Right atrium auricular region (tissue), 2 donors: ENCODE data around the gene CLDN6. TPM values are rescaled to one million over a fixed set of nuclear protein-coding genes. Genes with fewer than 3 reads are reported as not detected.
A peak's percentile ranks its signal among the peaks of the same experiment; 100 is the strongest.

Experiments
- DNase-seq: peaks from one replicate; pipeline ENCODE4 v3.0.0-alpha.2; 2019; ENCODE audit warnings: low spot score
- H3K27ac ChIP-seq, 2 donors: fragments of 200-600 bp; sonication (generic); 1 replicate in 1 of 2; 2 replicates in 1 of 2; pipeline ENCODE4 v1.5.1; 2016 to 2019
- H3K27me3 ChIP-seq, 2 donors: fragments of 200-600 bp; sonication (generic); one replicate each; pipeline versions ENCODE4 v1.5.1 to v1.6.0; 2017 to 2019
- H3K36me3 ChIP-seq: fragments of 200-600 bp; sonication (generic); one replicate; pipeline ENCODE4 v1.5.1; 2016
- H3K4me1 ChIP-seq, 2 donors: fragments of 200-600 bp; sonication (generic); one replicate each; pipeline versions ENCODE4 v1.5.1 to v1.6.0; 2017 to 2019
- H3K4me3 ChIP-seq, 2 donors: fragments of 200-600 bp; sonication (generic); 1 replicate in 1 of 2; 2 replicates in 1 of 2; pipeline ENCODE4 v1.5.1; 2017 to 2019; ENCODE audit warnings: mild to moderate bottlenecking in 1 of 2, moderate library complexity in 1 of 2
- H3K9me3 ChIP-seq, 2 donors: fragments of 200-600 bp; sonication (generic); one replicate each; pipeline ENCODE4 v1.5.1; 2019
- total RNA-seq, 2 donors: library from RNA; depleted of rRNA; stranded (reverse); fragments of >200 nt; gene quantifications; one replicate each; pipeline ENCODE4 v1.1.0, GENCODE V29; 2016
- TF ChIP-seq, protein P1 (sequence below), 2 donors: fragments of 200-600 bp; sonication (generic); IDR thresholded peaks; one replicate each; pipeline ENCODE4 v1.5.1; 2019; ENCODE audit warnings: antibody characterized with exemption in 2 of 2

The CLDN6 gene
- total RNA-seq, 2 donors from 2014 or later = not detected

DNA sequence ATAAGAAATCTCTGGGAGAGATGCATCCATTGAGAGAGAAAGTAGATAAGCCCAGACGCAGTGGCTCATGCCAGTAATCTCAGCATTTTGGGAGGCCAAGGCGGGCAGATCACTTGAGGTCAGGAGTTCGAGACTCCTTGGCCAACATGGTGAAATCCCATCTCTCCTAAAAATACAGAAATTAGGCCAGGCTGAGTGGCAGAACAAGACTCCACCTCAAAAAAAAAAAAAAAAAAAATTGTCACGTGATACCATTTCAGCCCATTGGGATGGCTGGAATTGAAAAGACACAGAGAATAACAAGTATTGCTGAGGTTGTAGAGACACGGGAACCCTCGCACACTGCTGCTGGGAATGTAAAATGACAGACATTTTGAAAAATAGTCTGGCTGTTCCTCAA, 44.6 kb upstream of the CLDN6 start:
- no peak overlapping the region for H3K4me3 ChIP-seq
- H3K4me1 ChIP-seq = peaks cover 0 to 41% of the 10 kb centered on the region in 2 donors
- no peak for DNase-seq
- TF ChIP-seq, protein P1, sequence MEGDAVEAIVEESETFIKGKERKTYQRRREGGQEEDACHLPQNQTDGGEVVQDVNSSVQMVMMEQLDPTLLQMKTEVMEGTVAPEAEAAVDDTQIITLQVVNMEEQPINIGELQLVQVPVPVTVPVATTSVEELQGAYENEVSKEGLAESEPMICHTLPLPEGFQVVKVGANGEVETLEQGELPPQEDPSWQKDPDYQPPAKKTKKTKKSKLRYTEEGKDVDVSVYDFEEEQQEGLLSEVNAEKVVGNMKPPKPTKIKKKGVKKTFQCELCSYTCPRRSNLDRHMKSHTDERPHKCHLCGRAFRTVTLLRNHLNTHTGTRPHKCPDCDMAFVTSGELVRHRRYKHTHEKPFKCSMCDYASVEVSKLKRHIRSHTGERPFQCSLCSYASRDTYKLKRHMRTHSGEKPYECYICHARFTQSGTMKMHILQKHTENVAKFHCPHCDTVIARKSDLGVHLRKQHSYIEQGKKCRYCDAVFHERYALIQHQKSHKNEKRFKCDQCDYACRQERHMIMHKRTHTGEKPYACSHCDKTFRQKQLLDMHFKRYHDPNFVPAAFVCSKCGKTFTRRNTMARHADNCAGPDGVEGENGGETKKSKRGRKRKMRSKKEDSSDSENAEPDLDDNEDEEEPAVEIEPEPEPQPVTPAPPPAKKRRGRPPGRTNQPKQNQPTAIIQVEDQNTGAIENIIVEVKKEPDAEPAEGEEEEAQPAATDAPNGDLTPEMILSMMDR (IDR thresholded peaks at IDR 0.05) = no peak
- no peaks in the 10 kb centered on the region for H3K36me3 ChIP-seq
- H3K27me3 ChIP-seq = no peaks in the 10 kb centered on the region
- H3K9me3 ChIP-seq = no peaks in the 10 kb centered on the region
- no peak overlapping the region for H3K27ac ChIP-seq

DNA sequence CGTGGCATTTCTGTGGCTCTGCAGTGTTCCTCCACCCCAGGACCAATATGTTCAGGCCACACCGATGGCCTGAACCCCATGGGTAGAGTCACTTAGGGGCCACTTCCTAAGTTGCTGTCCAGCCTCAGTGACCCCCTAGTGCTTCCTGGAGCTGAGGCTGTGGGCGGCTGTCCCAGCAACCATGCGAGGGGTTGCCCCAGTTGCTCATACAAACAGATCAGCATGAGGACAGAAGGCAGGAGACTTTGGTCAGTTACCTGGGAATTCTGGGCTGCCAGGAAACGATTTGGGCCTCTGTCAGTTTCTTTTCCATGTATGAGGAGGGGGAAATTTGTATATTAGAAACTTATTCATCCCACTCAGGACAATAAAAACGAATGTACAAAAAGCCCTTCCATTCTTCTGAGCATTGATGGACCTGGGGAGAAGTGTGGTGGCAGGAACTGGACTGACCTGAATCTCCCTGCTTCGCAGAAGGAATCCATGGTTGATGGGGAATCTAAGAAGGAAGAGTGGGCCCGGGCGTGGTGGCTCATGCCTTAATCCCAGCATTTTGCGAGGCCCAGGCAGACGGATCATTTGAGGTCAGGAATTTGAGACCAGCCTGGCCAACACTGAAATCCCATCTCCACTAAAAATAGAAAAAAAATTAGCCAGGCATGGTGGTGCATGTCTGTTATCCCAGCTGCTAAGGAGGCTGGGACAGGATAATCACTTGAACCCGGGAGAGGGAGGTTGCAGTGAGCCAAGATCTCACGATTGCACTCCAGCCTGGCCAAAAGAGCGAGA, 42.5 kb upstream of the CLDN6 start:
- TF ChIP-seq, protein P1 (IDR thresholded peaks at IDR 0.05) = no peak
- Histone ChIP-seq H3K9me3 (no peaks in the 10 kb centered on the region), H3K27ac (no peak overlapping the region), H3K4me3 (no peak overlapping the region), H3K36me3 (no peaks in the 10 kb centered on the region), H3K4me1 (peaks cover 0 to 28% of the 10 kb centered on the region in 2 donors), H3K27me3 (no peaks in the 10 kb centered on the region)
- no peak for DNase-seq

DNA sequence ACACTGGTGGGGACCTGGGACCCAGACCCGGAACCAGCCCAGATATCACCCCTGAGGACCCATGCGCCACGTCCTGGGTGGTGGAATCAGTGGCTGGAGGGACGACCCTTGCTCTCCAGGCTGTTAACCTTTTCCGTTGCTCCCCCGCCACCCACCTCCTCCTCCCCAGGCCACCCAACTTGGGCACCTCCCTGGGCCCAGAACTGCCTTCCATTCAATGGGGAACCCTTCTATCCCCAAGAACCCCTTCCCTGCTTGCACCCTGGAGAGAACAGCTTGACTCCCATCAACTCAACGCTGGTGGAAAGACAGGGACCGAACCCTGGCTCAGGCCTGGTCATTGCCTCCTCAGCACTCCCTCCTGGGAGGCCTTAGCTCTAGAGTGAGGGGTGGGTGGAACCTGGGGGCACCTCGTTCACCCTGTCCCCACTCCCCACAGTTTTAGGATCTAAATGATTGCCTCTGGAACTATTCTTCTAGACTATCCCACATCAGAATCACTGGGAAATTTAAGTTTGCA, 41.8 kb upstream of the CLDN6 start:
- no peak for DNase-seq
- peak overlapping the region; percentile 68 to 95 for H3K4me3 ChIP-seq
- TF ChIP-seq, protein P1 (IDR thresholded peaks at IDR 0.05) = no peak
- H3K9me3 ChIP-seq = no peaks in the 10 kb centered on the region
- no peaks in the 10 kb centered on the region for H3K27me3 ChIP-seq
- peaks cover 0 to 26% of the 10 kb centered on the region in 2 donors for H3K4me1 ChIP-seq
- H3K27ac ChIP-seq = peak overlapping the region; percentile 77 to 83
- no peaks in the 10 kb centered on the region for H3K36me3 ChIP-seq

DNA sequence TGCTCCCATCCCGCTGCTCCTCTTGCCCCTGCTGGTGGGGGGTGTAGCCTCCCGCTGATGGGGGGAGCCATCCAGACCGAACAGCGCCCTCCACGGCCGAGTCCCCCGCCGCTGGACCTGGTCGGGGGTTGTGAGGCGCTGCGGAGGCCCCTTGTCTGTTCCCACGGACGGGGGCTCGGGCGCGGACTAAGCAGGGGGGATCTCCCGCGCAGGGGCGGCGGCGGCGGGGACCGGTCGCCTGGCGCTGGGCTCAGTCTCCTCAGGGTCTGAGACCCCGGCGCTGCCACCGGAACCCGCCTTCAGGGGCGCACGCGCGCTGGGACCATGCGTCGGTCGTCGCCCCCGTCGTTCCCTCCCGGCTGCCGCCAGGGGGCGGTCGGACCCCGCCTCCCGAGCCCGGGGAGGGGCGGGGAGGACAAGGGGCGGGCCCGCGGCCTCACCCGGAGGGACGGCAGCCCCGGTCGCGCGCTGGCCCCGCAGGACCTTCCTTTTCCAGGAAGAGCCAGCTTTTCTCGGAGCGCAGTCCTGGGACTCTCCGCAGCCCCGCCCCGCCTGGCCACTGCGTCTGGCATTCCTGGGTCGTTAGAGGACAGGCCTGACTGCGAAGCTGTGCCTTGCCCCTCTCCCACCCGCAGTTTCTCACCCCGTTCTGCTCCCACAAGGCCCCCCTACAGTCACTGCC, 41.2 kb upstream of the CLDN6 start:
- Histone ChIP-seq H3K9me3 (no peaks in the 10 kb centered on the region), H3K4me1 (peaks cover 0 to 21% of the 10 kb centered on the region in 2 donors), H3K36me3 (no peaks in the 10 kb centered on the region), H3K27me3 (no peaks in the 10 kb centered on the region), H3K4me3 (peak overlapping the region; percentile 68 to 95), H3K27ac (peak overlapping the region; percentile 77 to 83)
- TF ChIP-seq, protein P1 (IDR thresholded peaks at IDR 0.05) = peak; percentile 97 to 98
- DNase-seq = peak; percentile 89

DNA sequence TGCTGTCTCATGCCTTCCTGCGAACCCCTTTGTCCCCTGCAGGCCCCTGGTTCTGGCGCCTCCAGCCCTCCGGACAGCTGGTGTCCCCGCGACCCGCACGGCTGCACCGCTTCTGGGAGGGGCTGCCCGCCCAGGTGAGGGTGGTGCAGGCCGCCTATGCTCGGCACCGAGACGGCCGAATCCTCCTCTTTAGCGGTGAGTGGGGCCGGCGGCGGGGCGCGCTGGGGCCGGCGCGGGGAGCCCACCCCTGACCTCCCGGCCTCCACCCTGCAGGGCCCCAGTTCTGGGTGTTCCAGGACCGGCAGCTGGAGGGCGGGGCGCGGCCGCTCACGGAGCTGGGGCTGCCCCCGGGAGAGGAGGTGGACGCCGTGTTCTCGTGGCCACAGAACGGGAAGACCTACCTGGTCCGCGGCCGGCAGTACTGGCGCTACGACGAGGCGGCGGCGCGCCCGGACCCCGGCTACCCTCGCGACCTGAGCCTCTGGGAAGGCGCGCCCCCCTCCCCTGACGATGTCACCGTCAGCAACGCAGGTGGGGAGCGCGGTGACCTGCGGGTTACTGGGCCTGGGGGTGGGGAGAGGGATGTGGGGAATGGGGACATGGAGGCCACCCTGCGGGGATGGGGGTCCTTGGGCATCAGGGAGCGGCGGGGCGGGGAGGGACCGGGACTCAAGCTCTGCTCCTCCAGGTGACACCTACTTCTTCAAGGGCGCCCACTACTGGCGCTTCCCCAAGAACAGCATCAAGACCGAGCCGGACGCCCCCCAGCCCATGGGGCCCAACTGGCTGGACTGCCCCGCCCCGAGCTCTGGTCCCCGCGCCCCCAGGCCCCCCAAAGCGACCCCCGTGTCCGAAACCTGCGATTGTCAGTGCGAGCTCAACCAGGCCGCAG, 40.4 kb upstream of the CLDN6 start:
- no peaks in the 10 kb centered on the region for H3K36me3 ChIP-seq
- TF ChIP-seq, protein P1 (IDR thresholded peaks at IDR 0.05) = no peak
- H3K9me3 ChIP-seq = no peaks in the 10 kb centered on the region
- H3K4me3 ChIP-seq = peak overlapping the region; percentile 68 to 95
- peaks cover 0 to 21% of the 10 kb centered on the region in 2 donors for H3K4me1 ChIP-seq
- peak overlapping the region in 1 of 2 donors; percentile 83 for H3K27ac ChIP-seq
- no peak for DNase-seq
- no peaks in the 10 kb centered on the region for H3K27me3 ChIP-seq
